NCI-H82 treated with DMSO at 0.1 percent for 48 hours (cell line): ENCODE data around the gene AGK.

Experiments used
- DNase-seq: peaks from one replicate; lab custom pipeline; 2025; ENCODE audit not compliant: unreplicated experiment; lab: John Stamatoyannopoulos, UW

Gene AGK

GRCh38 chr7:141551094-141551781 lies at the start of gene AGK:
Gene AGK, plus strand, starts transcription at chr7:141551410. Its CDS starts 4,057 bp downstream, at chr7:141555467.
- DNase-seq, result peak; percentile 48

GRCh38 chr7:141501451-141501850 lies 49.8 kb upstream of the AGK start:
- no peak for DNase-seq

GRCh38 chr7:141511316-141511675 lies 39.9 kb upstream of the AGK start:
- DNase-seq, result no peak

- DNase-seq, result no peak
These were observed 39.4 kb upstream of the AGK start for GRCh38 chr7:141511676-141512396.

GRCh38 chr7:141512597-141512996 lies 38.6 kb upstream of the AGK start:
- no peak for DNase-seq

GRCh38 chr7:141513720-141514119 lies 37.5 kb upstream of the AGK start:
- no peak for DNase-seq

GRCh38 chr7:141515941-141516340 lies 35.3 kb upstream of the AGK start:
- DNase-seq, result no peak

GRCh38 chr7:141519623-141520022 lies 31.6 kb upstream of the AGK start:
- no peak for DNase-seq

- DNase-seq, result no peak
These were observed 28.4 kb upstream of the AGK start for GRCh38 chr7:141522657-141523342.

- DNase-seq, result no peak
These were observed 25.2 kb upstream of the AGK start for GRCh38 chr7:141525973-141526514.

- DNase-seq, result no peak
These were observed 24.1 kb upstream of the AGK start for GRCh38 chr7:141527076-141527475.

GRCh38 chr7:141528399-141528798 lies 22.8 kb upstream of the AGK start:
- no peak for DNase-seq

- peak; percentile 44 for DNase-seq
These were observed 17.9 kb upstream of the AGK start for GRCh38 chr7:141533149-141533949.

- no peak for DNase-seq
These were observed 16.2 kb upstream of the AGK start for GRCh38 chr7:141534757-141535737.

GRCh38 chr7:141537906-141538305 lies 13.3 kb upstream of the AGK start:
- DNase-seq, result no peak

- no peak for DNase-seq
These were observed 9.8 kb upstream of the AGK start for GRCh38 chr7:141541375-141541774.

GRCh38 chr7:141544831-141545230 lies 6.4 kb upstream of the AGK start:
- no peak for DNase-seq

- DNase-seq, result no peak
These were observed 1.6 kb upstream of the AGK start for GRCh38 chr7:141549582-141549981.

GRCh38 chr7:141550386-141551093 lies 670 bp upstream of the AGK start:
- no peak for DNase-seq
